ENCODE data around the gene TMEM151B. TPM values are rescaled to one million over a fixed set of nuclear protein-coding genes. Genes with fewer than 3 reads are reported as not detected.

TMEM151B gene
- total and polyA plus RNA-seq, 2 of the 4 experiments (the other 2 are of a cell fraction): not detected

- peak overlapping the region; percentile 93 for H2BK5ac ChIP-seq (ENCODE audit: low read depth, low read length, poor library complexity, severe bottlenecking)
- H3K4me1 ChIP-seq (ENCODE audit: control insufficient read depth, insufficient read depth, low read length): peaks cover 5% of the 10 kb centered on the region
- H3K27me3 ChIP-seq (ENCODE audit: control insufficient read depth, insufficient read depth, low read length): no peaks in the 10 kb centered on the region
- peak overlapping the region; percentile 60 to 93 for H4K8ac ChIP-seq (ENCODE audit: low read depth in 2 of 2, low read length in 2 of 2)
- peak overlapping the region; percentile 100 for H2AFZ ChIP-seq (replicated peaks; ENCODE audit: low read length, poor library complexity)
- H3K4ac ChIP-seq (ENCODE audit: low read depth, low read length): peak overlapping the region; percentile 100
- peak; percentile 38 for DNase-seq
- peak overlapping the region; percentile 100 for H2AK9ac ChIP-seq (replicated peaks; ENCODE audit: low read depth, low read length, poor library complexity)
- peaks cover 32% of the 10 kb centered on the region for H3K36me3 ChIP-seq (ENCODE audit: control insufficient read depth, insufficient read depth, low read length)
- peak overlapping the region; percentile 97 for H3K23ac ChIP-seq (ENCODE audit: low read depth, low read length)
- no peak overlapping the region for H2BK15ac ChIP-seq (ENCODE audit: low read depth, low read length)
- dilution Hi-C loops (cut with HindIII; ENCODE audit: low sequenced_read_pairs, unreplicated experiment): no loop called here
- peak overlapping the region; percentile 93 for H4K91ac ChIP-seq (ENCODE audit: insufficient read depth, low read depth, low read length)
- in situ Hi-C loops (cut with MboI; ENCODE audit: low sequenced_read_pairs): no loop called here
- intact Hi-C loops (cut with micrococcal nuclease): no loop called here
- H3K56ac ChIP-seq (ENCODE audit: extremely low read depth, insufficient read depth, low read length): peak overlapping the region; percentile 99
- POLR2A ChIA-PET (ENCODE audit: unreplicated experiment): interaction anchor here (0.6 to 3.0 kb wide), 5 partner anchors 9 to 74 kb away, joined by 3 to 27 read pairs (median 10); partner anchors contain the start of gene SLC35B2
- peaks cover 14 to 55% of the 10 kb centered on the region in 2 experiments for H3K79me1 ChIP-seq (ENCODE audit: low read depth in 1 of 2, low read length in 2 of 2)
- CTCF ChIA-PET: interaction anchor here (1.0 to 1.4 kb wide), 2 partner anchors 9 to 10 kb away, joined by 3 to 4 read pairs; no protein-coding TSS in a partner anchor
- peak; percentile 41 for ATAC-seq (ENCODE audit: low read depth)
- H3K14ac ChIP-seq (replicated peaks; ENCODE audit: low read depth, low read length): peak overlapping the region; percentile 100
- TSS peak; percentile 22 for BruUV-seq (replicated peaks)
- H2BK120ac ChIP-seq (ENCODE audit: low read depth, low read length): peak overlapping the region; percentile 63
- H2BK20ac ChIP-seq (ENCODE audit: low read depth, low read length): no peak overlapping the region
- H3K9me3 ChIP-seq (ENCODE audit: control insufficient read depth, insufficient read depth, low read length): no peaks in the 10 kb centered on the region
- peak overlapping the region; percentile 83 for H3K27ac ChIP-seq (ENCODE audit: insufficient read depth, low read length)
- H3K4me2 ChIP-seq (ENCODE audit: low read depth, low read length): peak overlapping the region; percentile 52
- H4K20me1 ChIP-seq (ENCODE audit: insufficient read depth, low read length): peaks cover 57% of the 10 kb centered on the region
- peak overlapping the region; percentile 85 for H3K4me3 ChIP-seq (ENCODE audit: insufficient read depth, low read depth, low read length)
- H3K9ac ChIP-seq (ENCODE audit: low read depth, low read length): peak overlapping the region; percentile 85
- peaks cover 18% of the 10 kb centered on the region for H3K9me1 ChIP-seq (ENCODE audit: insufficient read depth, low read length)
- peak overlapping the region; percentile 78 for H3K18ac ChIP-seq (ENCODE audit: low read depth, low read length)
- peak overlapping the region; percentile 87 for H4K5ac ChIP-seq (ENCODE audit: low read depth, low read length)
- WGBS, 2 experiments (ENCODE audit: extremely low coverage in 2 of 2, insufficient read length in 1 of 2): 0% methylated on average over 3 of the region's 52 CpGs; no CpG with 5 or more reads in 1 of the 2 experiments
- H2AK5ac ChIP-seq (ENCODE audit: low read depth, low read length): peak overlapping the region; percentile 94
- peak; percentile 60; the same call in 1 of the 2 replicates for TF ChIP-seq NFE2L2 (IDR thresholded peaks at IDR 0.05; ENCODE audit: low read depth, low read length)
- TF ChIP-seq MXI1 (IDR thresholded peaks at IDR 0.05; ENCODE audit: borderline replicate concordance, low read depth, low read length): peak; percentile 92; the same call in 1 of the 2 replicates
- TF ChIP-seq RFX5 (IDR thresholded peaks at IDR 0.05; ENCODE audit: low read depth, low read length): no peak
- no peak for TF ChIP-seq SMC3 (IDR thresholded peaks at IDR 0.05; ENCODE audit: low read depth, low read length)
- no peak for TF ChIP-seq RCOR1 (IDR thresholded peaks at IDR 0.05; ENCODE audit: insufficient replicate concordance, low read length)
- peak; percentile 50 for TF ChIP-seq BHLHE40 (IDR thresholded peaks at IDR 0.05; ENCODE audit: low read depth, low read length)
- no peak for TF ChIP-seq MAFK (IDR thresholded peaks at IDR 0.05; ENCODE audit: low read depth, low read length)
- no peak for TF ChIP-seq CTCF (conservative IDR thresholded peaks at IDR 0.05; ENCODE audit: low read depth, low read length)
- TF ChIP-seq CHD1 (IDR thresholded peaks at IDR 0.05; ENCODE audit: low read depth, low read length): peak; percentile 82; the same call in 1 of the 2 replicates
- 0 out of 2 replicates have a peak, but pooled peaks have one; percentile 20 for TF ChIP-seq FOS (IDR thresholded peaks at IDR 0.05; ENCODE audit: low read depth, low read length)
- TF ChIP-seq POLR2A (IDR thresholded peaks at IDR 0.05; ENCODE audit: low read depth, low read length): no peak
- TF ChIP-seq CEBPB (IDR thresholded peaks at IDR 0.05; ENCODE audit: low read depth, low read length): no peak
- TF ChIP-seq, protein P1, sequence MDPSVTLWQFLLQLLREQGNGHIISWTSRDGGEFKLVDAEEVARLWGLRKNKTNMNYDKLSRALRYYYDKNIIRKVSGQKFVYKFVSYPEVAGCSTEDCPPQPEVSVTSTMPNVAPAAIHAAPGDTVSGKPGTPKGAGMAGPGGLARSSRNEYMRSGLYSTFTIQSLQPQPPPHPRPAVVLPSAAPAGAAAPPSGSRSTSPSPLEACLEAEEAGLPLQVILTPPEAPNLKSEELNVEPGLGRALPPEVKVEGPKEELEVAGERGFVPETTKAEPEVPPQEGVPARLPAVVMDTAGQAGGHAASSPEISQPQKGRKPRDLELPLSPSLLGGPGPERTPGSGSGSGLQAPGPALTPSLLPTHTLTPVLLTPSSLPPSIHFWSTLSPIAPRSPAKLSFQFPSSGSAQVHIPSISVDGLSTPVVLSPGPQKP (IDR thresholded peaks at IDR 0.05; ENCODE audit: borderline replicate concordance, low read depth, low read length): no peak
- TF ChIP-seq MAZ (IDR thresholded peaks at IDR 0.05; ENCODE audit: borderline replicate concordance, low read depth, low read length): peak; percentile 13
Measured at GRCh38 chr6:44247338-44248302, 22.6 kb upstream of the TMEM151B start.
